ENCODE results near the gene SPATA31C2. TPM values are rescaled to one million over a fixed set of nuclear protein-coding genes. Genes with fewer than 3 reads are reported as not detected.

The SPATA31C2 gene
- total and polyA plus RNA-seq, 10 of the 15 experiments (the other 5 are each of a cell fraction or from before 2014, with no cell fraction given), result not detected

GRCh38 chr9:88090151-88090581 is 48.1 kb downstream of the SPATA31C2 start:
- WGBS (ENCODE audit: insufficient coverage, insufficient replicate concordance, low lambda C conversion rate, missing lambda C conversion rate), result 5% methylated on average over 4 of the region's 4 CpGs
- no peaks in the 10 kb centered on the region for H3K9me3 ChIP-seq (replicated peaks; ENCODE audit: control insufficient read depth, insufficient read depth, low read length)
- ATAC-seq, result no peak
- H3K9ac ChIP-seq (ENCODE audit: control insufficient read depth, insufficient read depth, low read length), result no peak overlapping the region
- no peaks in the 10 kb centered on the region; a peak in 1 of 4 replicates for H3K27me3 ChIP-seq (replicated peaks in 1 of 2; ENCODE audit: control insufficient read depth in 2 of 2, insufficient read depth in 2 of 2, low read length in 1 of 2)
- no peak overlapping the region for H3K4me2 ChIP-seq (ENCODE audit: control insufficient read depth, insufficient read depth)
- no peaks in the 10 kb centered on the region for H4K20me1 ChIP-seq (ENCODE audit: control insufficient read depth, insufficient read depth)
- no peaks in the 10 kb centered on the region for H3K79me2 ChIP-seq (ENCODE audit: control insufficient read depth, insufficient read depth, low read length)
- DNase-seq (ENCODE audit: low read depth, low spot score), result no peak
- no peak overlapping the region for H2AFZ ChIP-seq (ENCODE audit: control insufficient read depth, low read depth, low read length)
- no peak overlapping the region for H3K27ac ChIP-seq (ENCODE audit: control insufficient read depth, insufficient read depth)
- H3K4me3 ChIP-seq, result no peak overlapping the region
- RAD21 ChIA-PET (ENCODE audit: unreplicated experiment), result no interaction called here
- CTCF ChIA-PET, result no interaction called here
- TF ChIP-seq ZBED1 (IDR thresholded peaks at IDR 0.05; ENCODE audit: borderline replicate concordance), result no peak
- TF ChIP-seq SIN3A (IDR thresholded peaks at IDR 0.05; ENCODE audit: low read depth, low read length), result no peak
- TF ChIP-seq NRF1 (conservative IDR thresholded peaks at IDR 0.05; ENCODE audit: low read depth, low read length), result no peak
- no peak for TF ChIP-seq DPF2 (IDR thresholded peaks at IDR 0.05)
- no peak for TF ChIP-seq MEF2B (IDR thresholded peaks at IDR 0.05; ENCODE audit: partially characterized antibody, poor library complexity, severe bottlenecking)
- TF ChIP-seq BCL11A (IDR thresholded peaks at IDR 0.05; ENCODE audit: low read depth, low read length), result no peak
- TF ChIP-seq ATF7 (IDR thresholded peaks at IDR 0.05; ENCODE audit: low read depth), result no peak
- TF ChIP-seq POLR2AphosphoS5 (IDR thresholded peaks at IDR 0.05; ENCODE audit: low read length), result no peak
- no peak for TF ChIP-seq MYB (IDR thresholded peaks at IDR 0.05; ENCODE audit: borderline replicate concordance, low read depth, low read length)
- no peak for TF ChIP-seq CHD1 (IDR thresholded peaks at IDR 0.05; ENCODE audit: low read depth, low read length)
- TF ChIP-seq IRF3 (IDR thresholded peaks at IDR 0.05), result no peak
- no peak for FAIRE-seq
- no TSS peak for BruUV-seq (replicated peaks)
- no peaks in the 10 kb centered on the region for H3K4me1 ChIP-seq (ENCODE audit: control insufficient read depth, insufficient read depth, low read length)
- POLR2A ChIA-PET, result no interaction called here
- no peaks in the 10 kb centered on the region for H3K36me3 ChIP-seq (ENCODE audit: control insufficient read depth in 2 of 2, insufficient read depth in 2 of 2, low read length in 1 of 2)
- SMC1A ChIA-PET (ENCODE audit: uncharacterized antibody, unreplicated experiment), result no interaction called here
- intact Hi-C loops (cut with micrococcal nuclease; ENCODE audit: unreplicated experiment) (no loop called here), in situ Hi-C loops (cut with MboI) (no loop called here)

Data from GM12878 (cell line).